Activated T-cell treated with anti-CD3 and anti-CD28 coated beads, Interleukin-2, amount 50 U/mL, for 1 hour (primary cell): Measurements from ENCODE around the gene NFIC.

Source experiments
- DNase-seq: peaks from one replicate; pipeline ENCODE4 v3.0.0-alpha.2; 2020

Gene NFIC

DNA sequence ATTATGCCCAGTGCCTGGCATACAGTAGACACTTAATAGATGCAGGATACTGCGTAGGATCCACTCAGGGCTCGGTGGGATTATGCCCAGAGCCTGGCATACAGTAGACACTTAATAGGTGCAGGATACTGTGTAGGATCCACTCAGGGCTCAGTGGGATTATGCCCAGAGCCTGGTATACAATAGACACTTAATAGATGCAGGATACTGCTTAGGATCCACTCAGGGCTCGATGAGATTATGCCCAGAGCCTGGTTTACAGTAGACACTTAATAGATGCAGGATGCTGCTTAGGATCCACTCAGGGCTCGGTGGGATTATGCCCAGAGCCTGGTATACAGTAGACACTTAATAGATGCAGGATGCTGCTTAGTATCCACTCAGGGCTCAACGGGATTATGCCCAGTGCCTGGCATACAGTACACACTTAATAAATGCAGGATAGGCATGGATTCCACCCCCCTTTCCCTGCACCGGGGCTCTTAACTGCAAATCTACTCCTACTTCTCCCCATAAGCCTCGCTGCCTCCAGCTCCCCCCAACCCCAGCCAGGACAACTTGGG, 89.1 kb downstream of the NFIC start:
- DNase-seq = no peak

DNA sequence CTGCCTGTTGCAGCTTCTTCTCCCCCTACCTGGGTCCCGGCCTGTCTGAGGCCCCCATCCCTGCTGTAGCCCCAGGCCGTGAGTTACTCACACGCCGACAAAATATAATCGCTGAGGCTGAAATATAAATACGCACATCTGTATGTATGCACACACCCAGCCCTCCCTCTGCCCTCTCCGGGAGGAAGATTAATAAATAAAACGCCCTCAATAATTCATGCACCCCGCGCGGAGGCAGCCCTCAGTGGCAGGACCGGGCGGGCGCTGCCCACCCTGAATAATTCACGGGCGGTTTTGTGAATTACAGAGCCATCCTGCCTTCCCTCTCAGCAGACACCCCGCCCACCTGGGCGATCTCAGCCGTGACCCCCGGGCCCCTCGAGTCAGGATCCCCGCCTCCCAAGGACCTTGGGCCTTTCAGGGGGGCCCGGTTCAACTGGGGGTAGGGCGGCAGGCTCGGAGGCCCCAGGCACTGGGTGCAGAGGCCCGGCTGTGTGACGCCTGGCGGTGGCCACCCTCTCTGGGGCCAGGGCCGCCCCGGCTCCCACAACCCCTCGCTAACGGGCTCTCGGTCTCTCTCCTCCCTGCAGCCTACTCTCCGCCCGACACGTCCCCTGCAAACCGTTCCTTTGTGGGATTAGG, 89.7 kb downstream of the NFIC start:
- no peak for DNase-seq

DNA sequence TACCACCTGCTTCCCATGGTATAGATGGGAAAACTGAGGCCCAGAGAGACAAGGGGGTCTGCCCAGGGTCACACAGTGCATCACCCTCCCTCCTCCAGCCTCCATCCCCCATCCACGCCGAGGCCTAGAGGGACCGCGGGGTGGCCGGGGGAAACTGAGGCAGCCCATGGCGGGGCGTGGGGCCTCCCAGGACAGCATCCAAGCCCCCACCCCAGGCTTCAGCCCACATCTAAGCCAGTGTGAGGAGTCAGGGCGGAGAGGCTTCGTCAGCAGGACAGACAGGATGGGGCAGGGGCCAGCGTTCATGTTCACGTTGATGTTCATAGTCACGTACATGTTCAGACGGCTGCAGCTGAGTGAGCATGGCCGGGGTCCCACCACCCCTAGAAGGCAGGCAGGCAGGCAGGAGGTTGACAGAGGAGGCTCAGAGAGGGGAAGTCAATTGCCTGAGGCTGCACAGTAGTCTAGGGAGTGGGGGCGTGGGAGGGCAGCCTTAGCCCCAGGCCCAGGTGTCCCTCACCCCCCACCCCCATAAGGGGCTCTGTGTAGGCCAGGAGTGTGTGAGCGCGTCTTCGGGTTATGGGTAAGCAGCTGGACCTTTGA, 90.6 kb downstream of the NFIC start:
- DNase-seq = no peak

DNA sequence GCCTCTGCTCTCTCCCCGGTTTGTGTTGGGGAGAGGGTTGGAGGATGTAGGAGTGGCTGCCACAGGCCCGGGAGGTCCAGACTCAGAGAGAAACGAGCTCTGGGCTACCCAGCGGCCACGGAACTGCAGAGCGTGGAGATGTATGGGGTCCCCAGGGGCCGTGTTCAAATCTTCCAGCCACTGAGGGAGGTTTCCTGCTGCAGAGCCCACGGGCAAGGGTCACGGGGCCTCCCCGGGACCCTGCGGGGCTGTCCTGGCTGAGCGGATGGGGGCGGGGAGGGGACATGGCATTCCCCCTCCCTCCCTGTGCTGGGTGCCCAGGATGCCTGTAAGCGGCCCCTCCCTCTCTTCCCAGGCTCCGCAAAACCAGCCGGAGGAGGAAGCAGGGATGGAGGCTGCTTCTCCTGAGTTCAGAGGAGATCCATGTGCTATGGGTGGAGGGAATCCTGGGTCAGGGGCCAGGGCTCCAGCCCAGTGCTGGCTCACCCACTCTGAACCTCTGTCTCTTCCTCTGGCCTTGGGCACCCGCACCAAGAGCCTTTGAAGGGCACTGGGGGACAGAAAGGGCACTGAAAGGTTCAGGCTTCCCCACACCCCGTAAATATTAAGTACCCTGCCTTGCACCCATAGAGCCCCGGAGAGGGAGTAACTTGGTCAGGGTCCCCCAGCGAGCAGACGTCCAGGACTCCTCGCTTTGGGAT, 91.3 kb downstream of the NFIC start:
- DNase-seq = no peak

DNA sequence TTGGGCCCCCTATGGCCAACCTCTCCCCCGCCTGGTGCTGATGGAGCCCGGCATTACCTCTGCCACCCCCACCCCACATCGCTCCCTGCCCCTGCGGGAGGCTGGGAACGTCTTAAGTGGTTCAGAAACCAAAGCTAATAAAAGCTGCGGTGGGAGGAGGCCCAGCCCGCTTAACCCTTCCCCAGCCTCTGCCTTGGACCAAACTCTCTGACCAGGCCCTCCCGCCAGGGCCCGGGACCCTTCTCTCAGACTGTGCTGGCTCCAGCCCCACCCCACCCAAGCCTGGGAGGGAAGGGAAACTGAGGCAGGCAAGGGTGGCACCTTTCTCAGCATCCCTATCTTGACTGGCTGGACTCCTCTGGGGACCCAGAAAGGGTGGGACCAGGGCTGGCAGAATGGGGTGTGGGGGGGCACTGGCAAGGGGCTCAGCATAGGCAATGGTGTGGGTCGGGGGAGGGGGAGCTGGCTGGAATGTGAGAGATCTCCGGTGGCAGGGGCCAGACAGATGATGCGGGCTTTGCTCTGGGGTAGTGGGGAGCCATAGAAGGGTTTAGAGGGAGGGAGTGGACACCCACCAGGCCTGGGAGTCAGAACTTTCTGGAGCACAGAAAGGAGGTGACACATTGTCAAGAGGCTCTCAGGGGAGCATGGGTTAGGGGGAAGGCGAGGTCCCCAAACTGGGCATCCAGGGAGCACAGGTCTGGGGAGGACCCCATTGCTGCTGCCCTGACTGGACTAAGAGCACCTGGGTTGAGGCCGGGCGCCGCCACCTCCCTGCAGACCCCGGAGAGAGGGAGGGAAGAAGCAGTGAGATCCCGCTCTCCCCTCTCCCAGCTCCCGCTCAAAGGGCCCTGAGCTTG, 92.1 kb downstream of the NFIC start:
- no peak for DNase-seq

DNA sequence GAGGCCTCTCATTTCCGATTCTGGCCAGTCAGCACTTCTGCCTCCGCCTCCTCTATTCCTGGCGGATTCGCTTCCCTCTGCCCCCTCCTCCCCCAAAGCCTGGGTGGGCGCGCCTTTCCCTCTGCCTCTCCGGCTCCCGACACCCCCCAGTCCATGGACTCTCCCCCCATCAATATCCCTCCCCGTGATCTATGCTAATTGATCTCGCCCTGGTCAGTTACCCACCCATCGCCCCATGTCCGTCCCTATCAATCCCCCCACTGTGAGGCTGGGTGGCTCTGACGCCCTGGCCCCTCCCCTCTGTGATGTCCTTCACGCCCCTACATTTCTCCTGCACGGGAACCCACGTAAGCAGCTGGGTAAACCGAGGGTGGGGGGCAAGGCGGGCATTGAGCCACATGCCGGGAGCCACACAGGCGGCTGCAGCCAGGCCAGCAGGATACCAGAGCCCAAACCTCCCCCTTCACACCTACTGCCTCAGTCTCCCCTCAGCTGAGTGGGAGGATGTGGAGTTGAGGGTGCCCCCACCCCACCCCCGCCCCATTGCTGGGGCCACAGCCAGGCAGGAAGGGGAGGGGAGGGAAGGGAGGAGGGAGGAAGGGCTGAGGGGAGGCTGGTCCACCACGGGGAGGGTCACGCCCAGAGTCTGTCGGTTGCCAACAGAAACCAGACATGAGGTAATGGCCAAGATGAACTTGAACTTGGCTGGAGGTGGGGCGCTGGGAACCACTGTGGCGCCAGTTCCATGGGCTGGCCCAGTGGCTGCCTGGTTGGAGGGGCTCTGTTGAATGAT, 92.9 kb downstream of the NFIC start:
- DNase-seq = no peak

DNA sequence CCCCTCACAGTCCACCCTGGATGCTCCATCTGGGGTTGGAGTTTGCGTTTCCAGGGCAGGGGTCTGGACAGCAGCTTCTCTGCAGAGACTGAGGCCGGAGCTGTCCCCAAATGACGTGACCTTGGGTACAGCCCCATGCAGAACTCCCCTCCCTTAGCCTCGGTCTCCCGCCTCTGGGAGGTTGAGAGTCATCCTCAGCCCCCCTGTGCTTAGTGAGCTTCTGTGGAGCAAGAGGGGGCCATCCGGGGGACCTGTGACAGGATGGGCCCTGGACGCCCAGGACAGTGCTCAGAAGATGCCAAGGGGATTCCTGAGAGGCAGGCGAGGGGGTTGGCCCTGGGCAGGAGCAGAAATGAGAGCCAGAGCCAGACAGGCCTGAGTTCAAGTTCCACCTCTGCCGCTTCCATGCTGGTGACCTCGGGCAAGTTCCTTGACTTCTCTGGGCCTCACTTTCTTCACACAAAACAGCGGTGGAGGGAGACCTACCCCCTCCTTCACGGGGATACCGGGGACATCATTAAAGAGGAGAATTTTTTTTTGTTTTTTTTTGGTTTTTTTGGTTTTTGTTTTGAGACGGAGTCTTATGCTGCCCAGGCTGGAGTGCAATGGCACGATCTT, 93.7 kb downstream of the NFIC start:
- DNase-seq = no peak

DNA sequence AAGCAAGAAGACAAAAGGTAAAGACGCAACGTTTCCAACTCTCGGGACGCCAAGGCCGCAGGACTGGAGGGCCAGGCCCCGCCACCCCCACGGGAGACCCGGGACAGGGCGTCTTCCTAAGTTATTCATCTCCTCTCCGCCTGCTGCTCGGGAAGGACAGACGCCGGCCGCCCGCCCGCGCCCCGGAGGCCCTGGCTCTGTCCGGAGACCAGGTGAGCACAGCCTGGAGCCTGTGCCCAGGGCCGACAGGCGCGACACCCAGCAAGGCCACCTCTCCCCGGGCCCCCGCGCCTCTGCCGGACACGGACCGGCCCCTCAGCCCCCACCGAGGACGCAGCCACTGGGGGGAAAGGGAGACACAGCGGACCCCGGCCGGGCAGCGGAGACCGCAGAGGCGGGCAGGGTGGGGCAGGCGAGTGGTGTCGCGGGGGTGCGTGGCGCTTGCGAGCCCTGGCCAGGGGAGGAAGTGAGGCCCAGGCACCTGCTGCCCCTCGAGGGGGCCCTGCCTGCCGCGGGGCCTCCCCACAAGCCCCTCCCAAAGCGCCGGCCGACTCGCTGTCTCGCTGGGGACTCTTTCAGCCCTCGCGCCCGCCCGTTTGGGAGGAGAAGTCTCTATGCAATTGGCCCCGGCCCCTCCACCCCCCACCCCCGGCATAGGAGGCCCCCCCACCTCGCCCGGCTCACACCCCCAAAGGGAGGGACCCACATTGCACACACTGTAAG, 96.8 kb downstream of the NFIC start:
- DNase-seq = no peak

DNA sequence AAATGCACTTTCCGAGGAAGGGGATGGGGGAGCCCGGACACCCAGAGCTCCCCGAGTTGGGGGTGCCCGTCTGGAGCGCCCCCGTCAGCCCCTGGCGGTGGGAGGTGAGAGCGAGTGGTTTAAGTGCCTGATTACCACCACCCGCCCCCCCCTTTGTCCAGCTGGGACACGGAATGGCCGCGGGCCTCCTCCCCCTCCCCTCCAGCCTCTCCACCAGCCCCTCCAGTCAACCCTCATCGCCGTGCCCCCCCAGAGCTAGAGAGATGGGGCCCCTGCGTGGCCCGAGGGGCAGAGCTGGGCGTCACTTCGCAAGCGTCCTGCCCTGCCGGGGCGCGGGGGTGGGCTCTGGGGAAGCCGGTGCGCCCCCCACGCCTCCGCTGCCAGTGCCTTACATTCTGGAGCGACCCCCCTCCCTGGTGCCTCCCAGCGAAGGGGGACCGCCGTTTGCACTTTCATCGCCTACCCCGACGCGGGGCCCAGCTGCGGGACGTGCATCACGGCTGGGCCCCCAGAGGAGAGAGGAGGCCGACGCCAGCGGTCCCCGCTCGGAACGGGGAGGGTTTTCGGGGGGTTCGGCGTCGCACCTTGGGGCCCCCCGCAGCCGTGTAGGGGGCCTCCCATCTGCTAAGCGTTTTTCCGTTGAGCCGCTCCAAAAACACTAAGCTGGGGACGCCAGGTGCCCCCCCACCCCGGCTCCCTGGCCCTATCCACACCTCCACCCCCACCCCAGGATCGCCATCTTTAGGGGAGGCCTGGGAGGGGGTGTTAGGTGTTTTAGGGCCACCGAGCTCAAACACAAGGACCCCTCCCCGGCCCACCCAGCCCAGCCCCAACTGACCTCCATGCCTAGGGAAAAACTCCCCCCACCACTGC, 97.6 kb downstream of the NFIC start:
- no peak for DNase-seq

DNA sequence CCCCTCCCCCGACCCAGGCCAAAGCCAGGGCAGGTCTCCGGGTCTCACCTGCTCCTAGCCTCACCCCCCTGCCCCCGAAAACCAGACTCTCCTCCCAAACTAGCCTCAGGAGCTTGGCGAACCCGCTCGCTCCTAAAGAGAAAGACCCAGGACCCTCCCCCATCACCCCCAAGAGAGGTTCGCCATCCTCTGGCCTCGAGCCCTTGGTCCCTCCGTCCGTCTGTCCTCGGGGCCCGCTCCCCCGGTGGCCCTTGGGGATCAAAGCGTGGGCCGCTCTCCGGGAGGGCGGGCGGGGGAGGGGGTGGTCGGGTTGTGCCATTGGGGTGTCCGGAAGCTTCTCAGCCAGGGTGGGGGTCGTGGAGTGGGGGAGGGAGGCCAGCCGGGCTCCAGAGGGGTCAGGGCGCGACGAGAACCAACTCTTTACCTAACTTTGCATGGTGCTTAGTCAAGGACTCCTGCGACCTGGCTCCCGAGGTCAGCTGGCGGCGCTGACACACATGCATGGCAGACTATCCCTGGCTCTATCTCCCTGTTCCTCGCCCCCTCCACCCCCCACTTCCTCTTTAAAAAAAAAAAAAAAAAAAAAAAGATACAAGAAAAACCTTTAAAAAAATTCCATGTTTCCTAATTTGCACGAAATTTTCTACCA, 98.3 kb downstream of the NFIC start:
- no peak for DNase-seq

DNA sequence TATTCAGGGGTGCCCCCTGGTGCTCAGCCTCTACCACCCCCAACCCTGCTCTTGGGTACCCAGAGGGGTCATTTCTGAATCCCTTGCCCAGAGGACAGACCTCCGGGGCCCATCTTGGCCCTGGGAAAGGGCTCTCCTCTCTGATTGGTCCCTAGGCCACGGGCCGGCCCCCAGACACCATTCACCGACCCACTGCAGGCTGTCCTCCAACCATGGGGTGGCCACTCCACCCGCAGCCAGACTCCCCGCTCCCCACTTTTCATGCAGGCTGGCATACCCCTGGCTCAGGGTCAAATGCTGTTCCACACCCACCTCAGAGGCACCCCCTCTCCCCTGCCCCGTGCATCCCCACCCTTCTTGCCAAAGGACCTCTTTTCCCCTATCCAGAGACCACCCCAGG, 99.2 kb downstream of the NFIC start:
- DNase-seq = no peak

DNA sequence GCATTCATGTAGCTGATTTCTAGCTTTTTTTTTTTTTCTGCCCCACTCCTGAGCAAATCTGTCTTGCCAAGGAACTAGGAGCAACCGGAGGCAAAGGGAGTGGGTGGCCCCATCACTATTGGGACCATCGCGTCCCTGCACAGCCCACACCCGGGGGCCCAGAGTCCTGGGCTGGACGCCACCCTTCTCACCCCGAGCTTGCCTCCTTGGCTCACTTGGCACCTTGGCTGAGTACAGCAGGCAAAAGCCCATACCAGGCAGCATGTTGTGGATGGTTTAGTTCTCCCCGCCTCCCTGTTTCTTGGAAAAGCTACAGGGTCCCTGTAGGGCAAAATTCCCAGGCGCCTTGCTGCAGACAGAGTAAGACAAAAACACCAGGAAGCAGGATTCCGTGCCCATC, 100.3 kb downstream of the NFIC start:
- DNase-seq = no peak

DNA sequence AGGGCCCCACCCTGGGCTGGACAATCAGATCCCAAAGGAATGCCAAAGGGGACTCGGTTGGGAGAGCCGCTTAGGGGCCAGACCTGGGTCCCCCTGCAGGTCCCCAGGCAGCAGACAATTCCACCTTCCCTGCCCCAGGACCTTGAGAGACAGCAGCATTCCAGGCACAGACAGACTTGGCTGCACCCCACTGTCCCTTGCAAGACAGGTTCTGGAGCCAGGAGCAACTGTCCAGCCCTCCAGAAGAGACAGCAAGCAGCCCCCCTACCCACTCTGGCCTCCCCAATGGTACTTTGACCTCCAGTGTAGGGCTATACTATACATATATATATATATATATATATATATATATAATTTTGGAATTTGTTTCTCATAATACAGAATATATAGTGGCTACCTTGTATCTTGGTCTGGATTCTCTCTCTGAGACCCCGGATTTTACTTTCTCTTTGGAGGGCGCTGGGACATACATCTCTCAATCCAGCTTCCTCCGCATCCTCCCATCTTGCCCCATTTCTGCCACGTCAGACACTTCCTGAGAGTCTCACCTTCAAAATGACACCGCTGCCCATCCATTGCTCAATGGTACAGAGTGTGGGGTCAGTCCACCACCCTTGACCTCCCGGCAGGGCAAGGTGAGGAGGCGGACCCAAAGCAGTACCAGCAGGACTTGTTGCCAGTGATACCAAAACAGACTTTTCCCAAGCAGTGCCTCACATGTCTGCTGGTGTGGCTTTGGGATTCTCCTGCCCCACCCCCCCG, 101.2 kb downstream of the NFIC start:
- DNase-seq = no peak

DNA sequence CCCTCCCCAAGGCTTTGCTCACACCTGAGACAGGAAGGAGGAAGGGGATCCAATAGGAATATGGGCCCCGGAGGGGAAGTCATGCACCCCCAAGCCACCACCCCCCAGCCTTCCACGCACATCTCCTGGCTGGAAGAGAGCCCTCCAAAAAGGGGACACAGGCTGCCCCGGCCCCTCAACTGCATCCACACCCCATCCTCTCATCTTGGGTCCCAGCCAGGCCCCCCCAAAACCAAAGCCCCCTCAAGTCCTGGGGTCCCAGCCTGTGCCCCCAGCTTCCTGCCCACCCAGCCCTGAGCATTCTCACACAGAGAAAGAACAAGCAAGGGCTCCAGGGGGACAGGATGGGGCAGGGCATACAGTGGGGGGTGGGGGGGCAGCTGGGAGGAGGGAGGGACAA, 101.8 kb downstream of the NFIC start:
- no peak for DNase-seq

DNA sequence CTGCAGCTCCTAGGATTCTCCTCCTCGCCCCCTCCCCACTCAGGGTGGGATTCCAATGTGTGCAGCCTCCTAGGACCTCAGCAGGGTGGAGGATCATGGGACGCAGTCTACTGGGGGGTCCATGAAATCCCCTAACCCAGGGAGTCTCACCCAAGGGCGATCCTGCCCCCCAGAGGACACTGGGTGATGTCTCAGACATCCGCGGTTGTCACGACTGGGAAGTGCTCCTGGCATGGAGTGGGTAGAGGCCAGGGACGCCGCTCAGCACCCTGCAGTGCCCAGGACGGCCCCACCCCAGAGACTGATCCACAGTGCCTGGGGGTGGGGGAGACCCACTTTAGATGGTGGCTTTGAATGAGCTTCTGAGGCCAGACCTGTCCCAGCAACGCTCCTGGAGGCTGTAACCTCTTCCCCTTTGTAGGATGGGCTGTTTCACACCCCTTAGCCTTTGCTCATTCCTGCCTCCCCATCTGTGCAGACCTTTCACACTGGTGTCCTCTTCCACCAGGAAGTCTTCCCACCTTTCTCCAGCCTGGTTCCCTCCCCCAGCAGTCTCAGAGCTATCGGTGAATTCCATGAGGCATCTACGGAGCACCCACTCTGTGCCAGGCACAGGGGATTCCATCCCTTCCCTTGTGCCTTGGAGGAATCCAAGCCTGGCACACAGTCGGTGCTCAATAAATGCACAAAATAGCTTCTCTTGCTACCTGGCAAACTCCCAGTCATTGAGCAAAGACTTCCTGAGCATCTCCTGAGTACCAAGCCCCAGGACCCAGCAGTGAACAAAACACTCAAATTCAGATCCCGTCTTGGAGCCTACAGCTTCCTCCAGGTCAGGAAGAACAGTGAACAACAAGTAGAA, 103.5 kb downstream of the NFIC start:
- no peak for DNase-seq

DNA sequence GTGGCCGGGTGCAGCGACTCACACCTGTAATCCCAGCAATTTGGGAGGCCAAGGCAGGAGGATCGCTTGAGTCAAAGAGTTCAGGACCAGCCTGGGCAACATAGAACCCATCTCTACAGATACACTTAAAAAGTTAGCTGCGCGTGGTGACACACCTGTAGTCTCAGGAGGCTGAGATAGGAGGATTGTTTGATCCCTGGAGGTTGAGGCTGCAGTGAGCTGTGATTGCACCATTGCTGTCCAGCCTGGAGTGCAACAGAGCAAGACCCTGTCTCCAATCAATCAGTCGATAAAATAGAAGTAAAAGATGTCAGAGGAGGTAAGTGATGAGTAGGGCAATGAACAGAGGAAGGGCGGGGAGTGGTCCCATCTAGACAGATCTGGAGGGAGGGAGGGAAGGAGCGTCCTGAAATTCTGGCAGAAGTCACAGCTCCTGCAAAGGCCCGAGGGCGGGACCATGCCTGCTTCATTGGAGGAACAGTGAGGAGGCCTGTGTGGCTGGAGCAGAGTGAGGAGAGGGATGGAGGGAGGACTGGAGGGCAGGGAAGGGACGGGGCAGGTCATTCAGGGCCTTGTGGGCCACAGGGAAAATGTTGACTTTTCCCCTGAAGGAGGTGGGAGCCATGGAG, 104.2 kb downstream of the NFIC start:
- no peak for DNase-seq

DNA sequence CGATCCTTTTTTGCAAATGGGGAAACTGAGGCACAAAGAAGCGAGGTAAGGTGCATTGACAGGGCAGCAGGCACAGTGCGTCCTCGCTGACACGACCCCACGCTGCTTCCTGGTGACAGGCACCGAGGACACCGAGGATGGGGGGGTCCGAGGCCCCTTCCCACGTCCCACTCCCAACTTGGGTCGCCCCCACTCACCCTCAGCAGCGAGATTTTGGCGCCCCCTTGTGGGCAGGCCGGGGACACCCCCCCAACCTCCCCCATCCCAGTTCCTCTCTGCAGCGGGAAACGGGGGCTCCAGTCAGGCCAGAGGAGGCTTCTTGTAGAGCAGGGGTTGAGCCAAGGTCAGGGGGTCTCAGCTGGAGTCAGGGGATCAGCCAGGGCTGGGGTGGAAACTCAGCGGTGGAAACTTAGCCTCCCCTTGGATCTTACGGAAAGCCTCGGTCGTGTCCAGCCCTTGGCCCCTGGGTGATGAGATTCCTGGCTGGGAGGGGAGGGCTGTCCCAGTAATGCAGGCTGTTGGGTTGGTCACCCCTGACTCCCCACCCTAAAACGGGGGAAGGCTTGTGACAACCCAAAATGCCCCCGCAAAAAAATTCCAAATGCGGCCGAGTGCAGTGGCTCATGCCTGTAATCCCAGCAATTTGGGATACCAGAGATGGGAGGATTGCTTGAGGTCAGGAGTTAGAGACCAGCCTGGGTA, 105.7 kb downstream of the NFIC start:
- peak; percentile 55 for DNase-seq
